Measurements from ENCODE around the gene CHRNE. TPM values are rescaled to one million over a fixed set of nuclear protein-coding genes. Genes with fewer than 3 reads are reported as not detected.

Gene CHRNE
- total and polyA plus RNA-seq, 2 donors (not counting 1 experiment from before 2014, with no cell fraction given): 0.99 to 4.7 TPM

DNA sequence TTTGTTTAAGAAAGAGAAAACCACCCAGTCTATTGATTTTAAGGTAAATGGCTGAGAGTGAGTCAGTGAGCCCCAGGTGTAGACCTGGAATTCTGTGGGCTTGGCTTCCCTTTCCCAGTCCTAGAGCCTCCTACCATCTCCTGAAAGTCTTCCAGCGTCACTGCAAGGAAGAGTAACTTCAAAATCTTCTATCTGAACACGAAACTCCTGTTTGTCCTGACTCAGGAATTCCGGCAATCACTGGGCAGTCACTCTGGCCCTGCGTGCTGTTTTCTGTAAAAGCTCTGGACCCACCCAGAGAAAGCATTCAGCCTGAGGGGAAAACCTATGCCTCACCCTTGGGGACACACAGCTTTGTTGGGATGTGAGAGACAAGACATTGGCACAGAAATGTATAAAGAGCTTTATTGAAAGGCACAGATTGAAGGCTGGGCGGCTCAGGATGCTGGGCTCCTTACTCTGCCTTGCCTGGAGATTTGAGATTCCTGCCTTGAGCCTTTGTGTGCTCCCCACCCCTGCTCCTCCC, 53.8 kb downstream of the CHRNE start:
- ChIA-PET CTCF (interaction anchor here (0.5 to 1.0 kb wide), 2 partner anchors 9 to 68 kb away, joined by 3 to 4 read pairs; no protein-coding TSS in a partner anchor), POLR2A (no interaction called here)
- H3K27me3 ChIP-seq (replicated peaks in 1 of 4; ENCODE audit: control extremely low read depth in 1 of 4, control insufficient read depth in 3 of 4, insufficient read depth in 4 of 4, low read length in 3 of 4): no peaks in the 10 kb centered on the region
- 95% methylated on average over 5 of the region's 5 CpGs for WGBS (ENCODE audit: insufficient coverage)
- H3K9ac ChIP-seq (ENCODE audit: low read length): no peak overlapping the region
- peaks cover 85% of the 10 kb centered on the region for H3K79me2 ChIP-seq (ENCODE audit: control insufficient read depth, insufficient read depth, low read length)
- DNase-seq (no peak), ATAC-seq (ENCODE audit: low read depth) (no peak)
- Mint-ChIP-seq H3K4me1 (peaks cover 27% of the 10 kb centered on the region), H3K27me3 (no peaks in the 10 kb centered on the region), H3K9me3 (ENCODE audit: insufficient read depth) (no peaks in the 10 kb centered on the region), H3K4me3 (no peak overlapping the region), H3K27ac (no peak overlapping the region)
- no peak overlapping the region for H3K4me2 ChIP-seq (replicated peaks; ENCODE audit: low read depth, low read length, poor library complexity, severe bottlenecking)
- peaks cover 94% of the 10 kb centered on the region for H4K20me1 ChIP-seq (ENCODE audit: control insufficient read depth, insufficient read depth, low read length, poor library complexity, severe bottlenecking)
- TF ChIP-seq, protein P1, sequence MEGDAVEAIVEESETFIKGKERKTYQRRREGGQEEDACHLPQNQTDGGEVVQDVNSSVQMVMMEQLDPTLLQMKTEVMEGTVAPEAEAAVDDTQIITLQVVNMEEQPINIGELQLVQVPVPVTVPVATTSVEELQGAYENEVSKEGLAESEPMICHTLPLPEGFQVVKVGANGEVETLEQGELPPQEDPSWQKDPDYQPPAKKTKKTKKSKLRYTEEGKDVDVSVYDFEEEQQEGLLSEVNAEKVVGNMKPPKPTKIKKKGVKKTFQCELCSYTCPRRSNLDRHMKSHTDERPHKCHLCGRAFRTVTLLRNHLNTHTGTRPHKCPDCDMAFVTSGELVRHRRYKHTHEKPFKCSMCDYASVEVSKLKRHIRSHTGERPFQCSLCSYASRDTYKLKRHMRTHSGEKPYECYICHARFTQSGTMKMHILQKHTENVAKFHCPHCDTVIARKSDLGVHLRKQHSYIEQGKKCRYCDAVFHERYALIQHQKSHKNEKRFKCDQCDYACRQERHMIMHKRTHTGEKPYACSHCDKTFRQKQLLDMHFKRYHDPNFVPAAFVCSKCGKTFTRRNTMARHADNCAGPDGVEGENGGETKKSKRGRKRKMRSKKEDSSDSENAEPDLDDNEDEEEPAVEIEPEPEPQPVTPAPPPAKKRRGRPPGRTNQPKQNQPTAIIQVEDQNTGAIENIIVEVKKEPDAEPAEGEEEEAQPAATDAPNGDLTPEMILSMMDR (IDR thresholded peaks at IDR 0.05): no peak
- no peak for TF ChIP-seq EZH2 (IDR thresholded peaks at IDR 0.05; ENCODE audit: borderline replicate concordance, insufficient read depth, low read depth, low read length, poor library complexity, severe bottlenecking)
- no peaks in the 10 kb centered on the region for H3K9me3 ChIP-seq (ENCODE audit: control extremely low read depth in 1 of 3, control insufficient read depth in 2 of 3, insufficient read depth in 1 of 3, low read length in 2 of 3)
- no peaks in the 10 kb centered on the region for H3K4me1 ChIP-seq (ENCODE audit: control insufficient read depth in 2 of 2, insufficient read depth in 2 of 2, low read length in 2 of 2)
- no peak overlapping the region for H2AFZ ChIP-seq (ENCODE audit: insufficient read depth, low read depth, low read length, poor library complexity, severe bottlenecking)
- intact Hi-C loops (cut with micrococcal nuclease): no loop called here
- H3K27ac ChIP-seq (ENCODE audit: low read length in 2 of 2): no peak overlapping the region
- peaks cover 0 to 4% of the 10 kb centered on the region in 2 experiments for H3K36me3 ChIP-seq (replicated peaks in 1 of 2; ENCODE audit: control extremely low read depth in 1 of 2, control insufficient read depth in 1 of 2, extremely low read depth in 1 of 2, insufficient read depth in 2 of 2, low read length in 1 of 2)
- no peak overlapping the region for H3K4me3 ChIP-seq (ENCODE audit: control extremely low read depth in 1 of 5, extremely low read depth in 1 of 5, insufficient read depth in 1 of 5, low read depth in 2 of 5, low read length in 4 of 5)

Other genes starting within 250 kb of the CHRNE start
- 71.8 and 80.9 TPM in 2 replicates for gene PELP1, start 199.0 kb downstream of the CHRNE start, total RNA-seq
- gene PELP1, start 199.0 kb downstream of the CHRNE start, polyA plus RNA-seq: 34.9 and 46.1 TPM in 2 replicates
- gene ARRB2, start 192.5 kb downstream of the CHRNE start, total RNA-seq: 148 and 164 TPM in 2 replicates
- gene ARRB2, start 192.5 kb downstream of the CHRNE start, polyA plus RNA-seq: 86.8 and 111 TPM in 2 replicates
- 25.5 and 30.7 TPM in 2 replicates for gene MED11, start 171.7 kb downstream of the CHRNE start, total RNA-seq
- gene MED11, start 171.7 kb downstream of the CHRNE start, polyA plus RNA-seq: 25.3 and 49.1 TPM in 2 replicates
- gene ZMYND15, start 163.3 kb downstream of the CHRNE start, total RNA-seq: 2.1 and 2.5 TPM in 2 replicates
- gene ZMYND15, start 163.3 kb downstream of the CHRNE start, polyA plus RNA-seq: 0.72 and 0.82 TPM in 2 replicates
- gene CXCL16, start 163.2 kb downstream of the CHRNE start, total RNA-seq: 19.3 and 22.0 TPM in 2 replicates
- 10.9 and 13.8 TPM in 2 replicates for gene CXCL16, start 163.2 kb downstream of the CHRNE start, polyA plus RNA-seq
- not detected in 2 replicates for gene TM4SF5, start 131.2 kb downstream of the CHRNE start, total RNA-seq
- gene TM4SF5, start 131.2 kb downstream of the CHRNE start, polyA plus RNA-seq: not detected in 2 replicates
- gene VMO1, start 116.7 kb downstream of the CHRNE start, total RNA-seq: not detected in 2 replicates
- gene VMO1, start 116.7 kb downstream of the CHRNE start, polyA plus RNA-seq: 0.57 TPM in 1 of 2 replicates, not detected in the other
- gene GLTPD2, start 114.1 kb downstream of the CHRNE start, total RNA-seq: not detected in 2 replicates
- not detected in 2 replicates for gene GLTPD2, start 114.1 kb downstream of the CHRNE start, polyA plus RNA-seq
- gene PSMB6, start 106.9 kb downstream of the CHRNE start, total RNA-seq: 55.7 and 56.0 TPM in 2 replicates
- 65.2 and 73.2 TPM in 2 replicates for gene PSMB6, start 106.9 kb downstream of the CHRNE start, polyA plus RNA-seq
- 69.2 and 72.1 TPM in 2 replicates for gene PLD2, start 95.9 kb downstream of the CHRNE start, total RNA-seq
- 53.1 and 54.5 TPM in 2 replicates for gene PLD2, start 95.9 kb downstream of the CHRNE start, polyA plus RNA-seq
- gene MINK1, start 69.8 kb downstream of the CHRNE start, total RNA-seq: 108 and 109 TPM in 2 replicates
- 160 and 190 TPM in 2 replicates for gene MINK1, start 69.8 kb downstream of the CHRNE start, polyA plus RNA-seq
- 2.5 and 3.9 TPM in 2 replicates for gene C17orf107, start 3.6 kb downstream of the CHRNE start, total RNA-seq
- gene C17orf107, start 3.6 kb downstream of the CHRNE start, polyA plus RNA-seq: 4.6 and 9.4 TPM in 2 replicates
- gene GP1BA, start 29.2 kb upstream of the CHRNE start, total RNA-seq: not detected in 2 replicates
- 0.06 and 0.07 TPM in 2 replicates for gene GP1BA, start 29.2 kb upstream of the CHRNE start, polyA plus RNA-seq
- gene SLC25A11, start 36.9 kb upstream of the CHRNE start, total RNA-seq: 32.3 and 42.7 TPM in 2 replicates
- 26.1 and 44.4 TPM in 2 replicates for gene SLC25A11, start 36.9 kb upstream of the CHRNE start, polyA plus RNA-seq
- 131 and 143 TPM in 2 replicates for gene RNF167, start 37.2 kb upstream of the CHRNE start, total RNA-seq
- gene RNF167, start 37.2 kb upstream of the CHRNE start, polyA plus RNA-seq: 114 and 186 TPM in 2 replicates
- gene PFN1, start 45.4 kb upstream of the CHRNE start, total RNA-seq: 307 and 330 TPM in 2 replicates
- 609 and 618 TPM in 2 replicates for gene PFN1, start 45.4 kb upstream of the CHRNE start, polyA plus RNA-seq
- 32.5 and 34.8 TPM in 2 replicates for gene ENO3, start 48.0 kb upstream of the CHRNE start, total RNA-seq
- 35.4 and 50.1 TPM in 2 replicates for gene ENO3, start 48.0 kb upstream of the CHRNE start, polyA plus RNA-seq
- gene SPAG7, start 64.7 kb upstream of the CHRNE start, total RNA-seq: 52.5 and 53.6 TPM in 2 replicates
- gene SPAG7, start 64.7 kb upstream of the CHRNE start, polyA plus RNA-seq: 43.4 and 46.9 TPM in 2 replicates
- 57.6 and 57.9 TPM in 2 replicates for gene CAMTA2, start 84.6 kb upstream of the CHRNE start, total RNA-seq
- 37.1 and 48.3 TPM in 2 replicates for gene CAMTA2, start 84.6 kb upstream of the CHRNE start, polyA plus RNA-seq
- gene INCA1, start 94.4 kb upstream of the CHRNE start, total RNA-seq: 0.30 and 0.51 TPM in 2 replicates
- gene INCA1, start 94.4 kb upstream of the CHRNE start, polyA plus RNA-seq: 0.45 and 0.60 TPM in 2 replicates
- gene KIF1C, start 94.9 kb upstream of the CHRNE start, total RNA-seq: 29.6 and 41.5 TPM in 2 replicates
- gene KIF1C, start 94.9 kb upstream of the CHRNE start, polyA plus RNA-seq: 2.9 and 5.7 TPM in 2 replicates
- gene SLC52A1, start 132.3 kb upstream of the CHRNE start, total RNA-seq: not detected in 2 replicates
- gene SLC52A1, start 132.3 kb upstream of the CHRNE start, polyA plus RNA-seq: not detected in 2 replicates
- gene ZFP3, start 175.4 kb upstream of the CHRNE start, total RNA-seq: 15.8 and 16.2 TPM in 2 replicates
- 3.2 and 5.1 TPM in 2 replicates for gene ZFP3, start 175.4 kb upstream of the CHRNE start, polyA plus RNA-seq
- 17.4 and 19.3 TPM in 2 replicates for gene ZNF232, start 208.8 kb upstream of the CHRNE start, total RNA-seq
- 9.9 and 10.2 TPM in 2 replicates for gene ZNF232, start 208.8 kb upstream of the CHRNE start, polyA plus RNA-seq
- gene USP6, start 212.9 kb upstream of the CHRNE start, total RNA-seq: 0.47 and 0.61 TPM in 2 replicates
- gene USP6, start 212.9 kb upstream of the CHRNE start, polyA plus RNA-seq: 0.14 and 0.36 TPM in 2 replicates

Measured in B cell (primary cell).